ENCODE data around the gene TLE4.

Gene TLE4

DNA sequence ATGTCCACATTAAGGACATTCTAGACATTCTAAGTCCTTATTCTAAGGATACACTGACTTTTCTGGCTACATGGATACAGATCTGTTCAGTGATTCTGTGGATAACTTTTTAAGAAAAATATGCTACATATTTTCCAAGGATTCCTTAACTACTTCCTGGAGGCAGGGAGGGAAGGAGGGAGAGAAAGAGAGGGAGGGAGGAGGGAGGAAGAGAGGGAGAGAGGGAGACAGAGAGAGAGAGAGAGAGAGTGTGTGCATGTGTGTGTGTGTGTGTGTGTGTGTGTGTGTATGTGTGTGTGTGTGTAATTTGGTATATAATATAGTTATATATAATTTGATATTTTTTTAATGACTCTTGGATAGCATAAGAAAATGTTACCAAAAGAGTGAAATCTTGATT, 109.8 kb downstream of the TLE4 start:
- no peak overlapping the region for H3K4me3 ChIP-seq (ENCODE audit: low read depth, low read length)
- no peak for DNase-seq (ENCODE audit: low read depth)
- no peak for TF ChIP-seq MYC (IDR thresholded peaks at IDR 0.05; ENCODE audit: low read depth, low read length)
- TF ChIP-seq, protein P1, sequence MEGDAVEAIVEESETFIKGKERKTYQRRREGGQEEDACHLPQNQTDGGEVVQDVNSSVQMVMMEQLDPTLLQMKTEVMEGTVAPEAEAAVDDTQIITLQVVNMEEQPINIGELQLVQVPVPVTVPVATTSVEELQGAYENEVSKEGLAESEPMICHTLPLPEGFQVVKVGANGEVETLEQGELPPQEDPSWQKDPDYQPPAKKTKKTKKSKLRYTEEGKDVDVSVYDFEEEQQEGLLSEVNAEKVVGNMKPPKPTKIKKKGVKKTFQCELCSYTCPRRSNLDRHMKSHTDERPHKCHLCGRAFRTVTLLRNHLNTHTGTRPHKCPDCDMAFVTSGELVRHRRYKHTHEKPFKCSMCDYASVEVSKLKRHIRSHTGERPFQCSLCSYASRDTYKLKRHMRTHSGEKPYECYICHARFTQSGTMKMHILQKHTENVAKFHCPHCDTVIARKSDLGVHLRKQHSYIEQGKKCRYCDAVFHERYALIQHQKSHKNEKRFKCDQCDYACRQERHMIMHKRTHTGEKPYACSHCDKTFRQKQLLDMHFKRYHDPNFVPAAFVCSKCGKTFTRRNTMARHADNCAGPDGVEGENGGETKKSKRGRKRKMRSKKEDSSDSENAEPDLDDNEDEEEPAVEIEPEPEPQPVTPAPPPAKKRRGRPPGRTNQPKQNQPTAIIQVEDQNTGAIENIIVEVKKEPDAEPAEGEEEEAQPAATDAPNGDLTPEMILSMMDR (IDR thresholded peaks at IDR 0.05; ENCODE audit: low read depth, low read length) = no peak
- TF ChIP-seq, protein P2, sequence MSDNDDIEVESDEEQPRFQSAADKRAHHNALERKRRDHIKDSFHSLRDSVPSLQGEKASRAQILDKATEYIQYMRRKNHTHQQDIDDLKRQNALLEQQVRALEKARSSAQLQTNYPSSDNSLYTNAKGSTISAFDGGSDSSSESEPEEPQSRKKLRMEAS (IDR thresholded peaks at IDR 0.05; ENCODE audit: low read depth, low read length) = no peak
- no peak for TF ChIP-seq POLR2A (IDR thresholded peaks at IDR 0.05; ENCODE audit: extremely low read depth, insufficient read length)

DNA sequence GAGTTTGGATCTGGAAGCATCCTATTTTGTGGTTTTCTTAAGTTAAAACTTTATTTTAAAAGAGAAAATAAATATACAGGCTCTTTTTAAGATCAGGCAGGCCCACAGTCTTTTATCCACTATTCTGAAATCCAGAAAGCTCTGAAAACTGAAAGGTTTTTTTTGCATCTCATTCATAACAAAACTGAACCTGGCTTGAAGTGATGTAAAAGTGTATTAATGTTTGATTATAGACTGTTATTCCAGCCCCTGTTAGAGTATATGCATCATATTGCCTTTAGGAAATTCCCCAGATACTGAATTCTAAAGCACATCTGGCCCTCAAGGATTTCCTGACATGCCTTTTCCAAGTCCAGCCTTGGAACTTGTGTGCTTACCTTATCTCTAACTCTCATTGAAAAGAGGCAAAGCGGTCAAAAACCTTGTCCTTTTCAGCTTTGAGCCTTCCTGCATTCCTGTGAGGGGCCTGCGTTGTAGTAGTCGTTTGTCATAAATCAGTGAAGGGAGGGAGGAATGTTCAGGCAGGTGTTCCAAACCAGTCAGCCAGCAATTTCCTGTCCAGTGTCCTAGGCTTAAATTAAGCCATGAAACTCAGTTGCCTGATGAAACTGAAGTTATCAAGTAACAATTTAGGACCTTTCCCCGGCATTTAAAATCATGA, 110.4 kb downstream of the TLE4 start:
- H3K4me3 ChIP-seq (ENCODE audit: low read depth, low read length) = no peak overlapping the region
- no peak for DNase-seq (ENCODE audit: low read depth)
- TF ChIP-seq, protein P2 (IDR thresholded peaks at IDR 0.05; ENCODE audit: low read depth, low read length) = no peak
- TF ChIP-seq POLR2A (IDR thresholded peaks at IDR 0.05; ENCODE audit: extremely low read depth, insufficient read length) (no peak), MYC (IDR thresholded peaks at IDR 0.05; ENCODE audit: low read depth, low read length) (no peak)
- TF ChIP-seq, protein P1 (IDR thresholded peaks at IDR 0.05; ENCODE audit: low read depth, low read length) = no peak

DNA sequence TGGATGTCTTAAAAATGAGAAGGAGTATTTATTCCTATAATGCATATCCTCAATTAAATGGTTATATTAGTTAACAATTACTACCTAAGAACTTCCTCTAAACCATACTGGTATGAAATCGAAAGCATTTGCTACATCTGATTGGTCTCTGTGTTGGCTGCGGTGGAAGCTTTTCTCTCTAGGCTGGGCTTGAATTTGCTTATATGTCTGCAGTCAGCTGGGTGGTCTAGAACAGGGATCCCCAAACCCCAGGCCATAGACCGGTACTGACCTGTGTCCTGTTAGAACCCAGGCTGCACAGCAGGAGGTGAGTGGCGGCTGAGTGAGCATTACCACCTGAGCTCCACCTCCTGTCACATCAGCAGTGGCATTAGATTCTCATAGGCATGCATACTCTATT, 112.3 kb downstream of the TLE4 start:
- TF ChIP-seq, protein P2 (IDR thresholded peaks at IDR 0.05; ENCODE audit: low read depth, low read length) = no peak
- TF ChIP-seq POLR2A (IDR thresholded peaks at IDR 0.05; ENCODE audit: extremely low read depth, insufficient read length) (no peak), MYC (IDR thresholded peaks at IDR 0.05; ENCODE audit: low read depth, low read length) (no peak)
- TF ChIP-seq, protein P1 (IDR thresholded peaks at IDR 0.05; ENCODE audit: low read depth, low read length) = no peak

DNA sequence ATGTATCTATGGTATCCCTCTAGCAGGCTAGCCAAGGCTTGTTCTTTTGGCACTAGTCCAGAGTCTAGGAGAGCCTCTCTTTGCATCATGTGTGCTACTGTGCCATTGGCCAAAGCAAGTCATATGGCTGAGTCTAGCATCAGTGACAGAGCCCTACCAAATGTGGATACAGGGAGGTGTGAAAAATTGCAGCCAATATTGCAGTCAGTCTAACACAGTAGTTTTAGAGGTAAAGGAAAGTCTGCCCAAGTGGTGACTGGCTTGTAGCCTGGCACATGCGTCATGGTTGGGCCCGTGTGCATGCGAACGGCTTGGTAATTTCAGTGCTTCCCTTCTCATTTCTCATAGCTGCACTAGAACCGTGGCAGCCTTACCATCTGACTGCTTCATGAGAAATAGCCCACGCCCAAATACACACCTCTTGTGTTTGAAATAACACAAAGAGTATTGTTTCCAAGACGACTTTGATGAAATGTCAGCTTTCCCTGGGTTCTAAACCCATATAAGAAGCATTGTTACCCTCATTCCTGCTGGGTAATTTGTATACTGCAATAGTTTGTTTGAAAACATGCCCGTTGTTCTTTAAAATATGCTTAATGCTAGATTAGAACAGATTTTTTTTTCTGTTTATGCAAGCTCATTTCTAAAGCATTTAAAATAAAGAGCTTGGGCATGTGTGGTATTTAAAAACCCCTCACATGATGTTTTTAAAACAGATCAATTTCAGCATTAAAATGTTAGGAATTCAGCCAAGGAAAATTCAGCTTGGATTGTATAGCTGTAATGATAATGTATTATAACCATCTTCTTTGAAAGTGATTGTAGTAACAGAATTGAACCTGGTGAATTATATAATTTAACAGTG, 113.2 kb downstream of the TLE4 start:
- TF ChIP-seq, protein P1 (IDR thresholded peaks at IDR 0.05; ENCODE audit: low read depth, low read length) = no peak
- TF ChIP-seq POLR2A (IDR thresholded peaks at IDR 0.05; ENCODE audit: extremely low read depth, insufficient read length) = no peak
- TF ChIP-seq, protein P2 (IDR thresholded peaks at IDR 0.05; ENCODE audit: low read depth, low read length) = no peak
- TF ChIP-seq MYC (IDR thresholded peaks at IDR 0.05; ENCODE audit: low read depth, low read length) = no peak
- DNase-seq (ENCODE audit: low read depth) = no peak
- no peak overlapping the region for H3K4me3 ChIP-seq (ENCODE audit: low read depth, low read length)

More for the DNA sequence above, 112.3 kb downstream of the TLE4 start:
- no peak overlapping the region for H3K4me3 ChIP-seq (ENCODE audit: low read depth, low read length)
- DNase-seq (ENCODE audit: low read depth) = no peak

DNA sequence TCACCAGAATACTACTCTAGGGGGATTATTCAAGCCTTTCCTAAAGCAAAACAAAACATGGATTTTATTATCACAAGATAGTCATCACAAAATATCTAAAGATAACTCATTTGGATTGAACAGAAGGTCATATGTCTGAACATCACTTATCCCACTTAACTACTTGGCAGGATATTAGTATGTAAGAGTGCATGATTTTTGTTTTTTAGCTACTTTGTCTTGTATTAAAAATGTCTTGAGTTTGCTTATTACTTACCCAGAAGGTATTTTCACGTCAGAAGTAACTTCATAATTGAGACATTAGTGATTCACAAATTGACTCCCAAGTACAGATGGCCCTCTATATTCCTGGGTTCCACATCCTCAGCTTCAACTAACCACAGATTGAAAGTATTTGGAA, 113.8 kb downstream of the TLE4 start:
- H3K4me3 ChIP-seq (ENCODE audit: low read depth, low read length) = no peak overlapping the region
- TF ChIP-seq POLR2A (IDR thresholded peaks at IDR 0.05; ENCODE audit: extremely low read depth, insufficient read length) (no peak), MYC (IDR thresholded peaks at IDR 0.05; ENCODE audit: low read depth, low read length) (no peak)
- TF ChIP-seq, protein P2 (IDR thresholded peaks at IDR 0.05; ENCODE audit: low read depth, low read length) = no peak
- TF ChIP-seq, protein P1 (IDR thresholded peaks at IDR 0.05; ENCODE audit: low read depth, low read length) = no peak
- DNase-seq (ENCODE audit: low read depth) = no peak
